ENCODE data around the gene WIF1. TPM values are rescaled to one million over a fixed set of nuclear protein-coding genes. Genes with fewer than 3 reads are reported as not detected.

Gene WIF1, protein sequence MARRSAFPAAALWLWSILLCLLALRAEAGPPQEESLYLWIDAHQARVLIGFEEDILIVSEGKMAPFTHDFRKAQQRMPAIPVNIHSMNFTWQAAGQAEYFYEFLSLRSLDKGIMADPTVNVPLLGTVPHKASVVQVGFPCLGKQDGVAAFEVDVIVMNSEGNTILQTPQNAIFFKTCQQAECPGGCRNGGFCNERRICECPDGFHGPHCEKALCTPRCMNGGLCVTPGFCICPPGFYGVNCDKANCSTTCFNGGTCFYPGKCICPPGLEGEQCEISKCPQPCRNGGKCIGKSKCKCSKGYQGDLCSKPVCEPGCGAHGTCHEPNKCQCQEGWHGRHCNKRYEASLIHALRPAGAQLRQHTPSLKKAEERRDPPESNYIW
- total RNA-seq (2013), result not detected
- polyA plus RNA-seq, result not detected
- not detected in 2 replicates for polyA minus RNA-seq
- 0 to 1.4 (median 0) reads per million in 11 experiments for total RNA-seq

GRCh38 chr12:65121049-65121955 is at the start of gene WIF1:
WIF1 (minus strand) TSS chr12:65121305; CDS start chr12:65121191, 114 bp downstream.
- Histone ChIP-seq H3K9ac (ENCODE audit: insufficient read depth, low read length, poor library complexity, severe bottlenecking) (no peak within 1 kb of the TSS), H4K20me1 (ENCODE audit: insufficient read depth, low read length) (no peaks in the 10 kb centered on the region), H3K4me2 (replicated peaks; ENCODE audit: extremely low read depth, low read length, poor library complexity, severe bottlenecking) (peak within 1 kb of the TSS; percentile 35), H3K9me3 (replicated peaks in 1 of 2; ENCODE audit: control insufficient read depth in 1 of 2, insufficient read depth in 1 of 2, low read length in 2 of 2) (peaks cover 0 to 14% of the 10 kb centered on the region in 2 donors), H3K4me3 (replicated peaks in 1 of 3; ENCODE audit: low read depth in 2 of 3, low read length in 3 of 3) (peak within 1 kb of the TSS in 1 of 3 experiments; percentile 15), H3K27me3 (ENCODE audit: control insufficient read depth in 2 of 2, insufficient read depth in 2 of 2, low read length in 2 of 2) (peaks cover 35 to 51% of the 10 kb centered on the region in 2 donors), H3K27ac (ENCODE audit: low read depth in 1 of 2, low read length in 2 of 2) (no peak within 1 kb of the TSS), H3K36me3 (replicated peaks in 1 of 2; ENCODE audit: control insufficient read depth in 1 of 2, insufficient read depth in 2 of 2, low read length in 2 of 2) (no peaks in the 10 kb centered on the region), H3K4me1 (ENCODE audit: control insufficient read depth in 1 of 2, insufficient read depth in 2 of 2, low read length in 2 of 2) (peaks cover 9 to 14% of the 10 kb centered on the region in 2 donors), H3K79me2 (ENCODE audit: insufficient read depth, low read length) (no peaks in the 10 kb centered on the region), H2AFZ (ENCODE audit: insufficient read depth, low read depth, low read length, poor library complexity, severe bottlenecking) (peak within 1 kb of the TSS; percentile 54)
- H3K4me1 Mint-ChIP-seq, result peaks cover 14% of the 10 kb centered on the region
- H3K27me3 Mint-ChIP-seq (ENCODE audit: low read depth in 3 of 3), result peaks cover 43 to 44% (median 43%) of the 10 kb centered on the region in 3 donors
- peaks cover 0 to 12% (median 8%) of the 10 kb centered on the region in 7 donors for H3K9me3 Mint-ChIP-seq
- WGBS (ENCODE audit: insufficient coverage), result 4% methylated on average over 73 of the region's 73 CpGs
- H3K36me3 Mint-ChIP-seq, result peaks cover 0 to 3% of the 10 kb centered on the region in 2 donors
- H3K27ac Mint-ChIP-seq, result no peak within 1 kb of the TSS
- DNase-seq, result peak in 1 of 3 donors; percentile 16
- H3K4me3 Mint-ChIP-seq, result peak within 1 kb of the TSS in 1 of 2 donors; percentile 83
- intact Hi-C loops (cut with micrococcal nuclease), result no loop called here
- peak; percentile 36 for TF ChIP-seq CTCF (IDR thresholded peaks at IDR 0.05)
